Keratinocyte (primary cell): ENCODE measurements around the gene PCDHGA2. TPM values are rescaled to one million over a fixed set of nuclear protein-coding genes. Genes with fewer than 3 reads are reported as not detected.

Experiments used
- DNase-seq: peaks from one replicate; pipeline ENCODE4 v3.0.0-alpha.2; 2011; ENCODE audit warnings: low read depth, missing footprints, low spot score
- FAIRE-seq: peaks from 2 replicates; lab custom pipeline; 2011; peaks lifted over from hg19 to GRCh38; lab: Jason Lieb, UNC
- H2AFZ ChIP-seq: 2 replicates; pipeline ENCODE4 v1.6.0; 2012; ENCODE audit warnings: low read length, control low read depth, inconsistent platforms; ENCODE audit not compliant: control insufficient read depth
- H3K27ac ChIP-seq: 2 replicates; pipeline ENCODE4 v1.5.1; 2011; ENCODE audit warnings: low read length; ENCODE audit not compliant: control insufficient read depth, insufficient read depth
- H3K27me3 ChIP-seq: 3 replicates; pipeline ENCODE4 v1.6.0; 2011; ENCODE audit warnings: low read length; ENCODE audit not compliant: control insufficient read depth, insufficient read depth; ENCODE audit errors: extremely low read depth
- H3K36me3 ChIP-seq, 2 experiments: 2 replicates in 1 of 2; 3 replicates in 1 of 2; pipeline ENCODE4 v1.5.1; 2011; ENCODE audit warnings: low read length in 2 of 2, mild to moderate bottlenecking in 1 of 2; ENCODE audit not compliant: control insufficient read depth in 2 of 2, insufficient read depth in 2 of 2; ENCODE audit errors: extremely low read depth in 1 of 2
- H3K4me1 ChIP-seq: 3 replicates; pipeline ENCODE4 v1.5.1; 2011; ENCODE audit warnings: low read length; ENCODE audit not compliant: control insufficient read depth, insufficient read depth; ENCODE audit errors: extremely low read depth
- H3K4me2 ChIP-seq: 3 replicates; pipeline ENCODE4 v1.6.0; 2011; ENCODE audit warnings: low read depth, low read length; ENCODE audit not compliant: control insufficient read depth, insufficient read depth; ENCODE audit errors: extremely low read depth
- H3K4me3 ChIP-seq, 3 experiments: fragments of 200-600 bp in 1 of 3; sonication (generic) in 1 of 3; 2 replicates in 2 of 3; 3 replicates in 1 of 3; pipeline ENCODE4 v1.5.1; 2011 to 2016; ENCODE audit warnings: low read length in 3 of 3, mild to moderate bottlenecking in 3 of 3, control low read depth in 2 of 3, inconsistent platforms in 1 of 3, low read depth in 1 of 3, mixed read lengths in 1 of 3, mixed run types in 1 of 3, moderate library complexity in 1 of 3; ENCODE audit not compliant: control insufficient read depth in 2 of 3, insufficient read depth in 2 of 3; ENCODE audit errors: extremely low read depth in 1 of 3
- H3K79me2 ChIP-seq: 2 replicates; pipeline ENCODE4 v1.6.0; 2012; ENCODE audit warnings: low read length; ENCODE audit not compliant: control insufficient read depth, insufficient read depth
- H3K9ac ChIP-seq: 3 replicates; pipeline ENCODE4 v1.6.0; 2011; ENCODE audit warnings: low read length; ENCODE audit not compliant: control insufficient read depth, insufficient read depth; ENCODE audit errors: extremely low read depth
- H3K9me1 ChIP-seq: 3 replicates; pipeline ENCODE4 v1.6.0; 2011; ENCODE audit warnings: low read length; ENCODE audit not compliant: control insufficient read depth, insufficient read depth; ENCODE audit errors: extremely low read depth
- H3K9me3 ChIP-seq: 2 replicates; pipeline ENCODE4 v1.5.1; 2012; ENCODE audit warnings: low read depth, low read length; ENCODE audit not compliant: control insufficient read depth
- H4K20me1 ChIP-seq: 3 replicates; pipeline ENCODE4 v1.6.0; 2011; ENCODE audit warnings: low read length; ENCODE audit not compliant: control insufficient read depth, insufficient read depth; ENCODE audit errors: extremely low read depth
- EZH2 ChIP-seq: IDR thresholded peaks from one replicate; pipeline ENCODE4 v1.6.1; 2012; ENCODE audit warnings: inconsistent platforms, mild to moderate bottlenecking, low read length, moderate library complexity
- dilution Hi-C: fragments of 300-500 bp; cut with MboI; formaldehyde crosslinking; loops from one replicate; pipeline ENCODE4 v1.7.0; 2020; ENCODE audit warnings: low sequenced_read_pairs; ENCODE audit not compliant: extremely low pct_ligation_motif_present
- polyA plus RNA-seq, 5 experiments: library from polyadenylated mRNA; depleted of rRNA in 3 of 5; stranded (reverse) in 3 of 5; stranded (forward) in 1 of 5; unstranded in 1 of 5; fragments of >200 nt; gene quantifications; 1 replicate in 1 of 5; 2 replicates in 3 of 5; 3 replicates in 1 of 5; pipeline versions ENCODE4 v1.2.1 to v1.2.3, GENCODE V29; 2011 to 2012; ENCODE audit warnings: missing spikeins in 2 of 5, low read depth in 1 of 5, low replicate concordance in 1 of 5
- TF ChIP-seq, protein P1 (sequence below), 3 experiments: IDR thresholded peaks in 1 of 3; conservative IDR thresholded peaks in 1 of 3; optimal IDR thresholded peaks in 1 of 3; 2 replicates in 2 of 3; 3 replicates in 1 of 3; pipeline versions ENCODE3 to v1.5.1; 2011; ENCODE audit warnings: low read length in 3 of 3, mild to moderate bottlenecking in 3 of 3, moderate library complexity in 2 of 3, control low read depth in 1 of 3, inconsistent platforms in 1 of 3; ENCODE audit not compliant: insufficient read depth in 2 of 3; ENCODE audit errors: extremely low read depth in 1 of 3

Gene PCDHGA2
- polyA plus RNA-seq, 1 donor (not counting 4 experiments of a cell fraction or from before 2014, with no cell fraction given) = 0.14 TPM

DNA sequence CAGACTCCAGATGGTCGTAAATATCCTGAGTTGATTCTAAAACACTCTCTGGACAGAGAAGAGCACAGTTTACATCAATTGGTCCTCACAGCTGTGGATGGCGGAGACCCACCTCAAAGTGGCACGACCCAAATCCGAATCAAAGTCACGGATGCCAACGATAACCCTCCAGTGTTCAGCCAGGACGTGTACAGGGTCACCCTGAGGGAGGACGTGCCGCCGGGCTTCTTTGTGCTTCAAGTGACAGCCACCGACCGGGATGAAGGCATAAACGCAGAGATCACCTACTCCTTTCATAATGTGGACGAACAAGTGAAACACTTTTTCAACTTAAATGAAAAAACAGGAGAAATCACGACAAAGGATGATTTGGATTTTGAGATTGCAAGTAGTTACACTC, 22.1 kb downstream of the PCDHGA2 start:
- dilution Hi-C loops = no loop called here
- no peak overlapping the region for H2AFZ ChIP-seq
- H3K27me3 ChIP-seq = peaks cover 41% of the 10 kb centered on the region
- H3K36me3 ChIP-seq = no peaks in the 10 kb centered on the region
- H3K27ac ChIP-seq = no peak overlapping the region
- H4K20me1 ChIP-seq = no peaks in the 10 kb centered on the region
- FAIRE-seq (no peak), DNase-seq (no peak)
- no peak overlapping the region for H3K9ac ChIP-seq
- no peaks in the 10 kb centered on the region for H3K9me1 ChIP-seq
- no peak overlapping the region for H3K4me2 ChIP-seq
- peaks cover 22% of the 10 kb centered on the region for H3K9me3 ChIP-seq
- no peaks in the 10 kb centered on the region for H3K4me1 ChIP-seq
- TF ChIP-seq, protein P1, sequence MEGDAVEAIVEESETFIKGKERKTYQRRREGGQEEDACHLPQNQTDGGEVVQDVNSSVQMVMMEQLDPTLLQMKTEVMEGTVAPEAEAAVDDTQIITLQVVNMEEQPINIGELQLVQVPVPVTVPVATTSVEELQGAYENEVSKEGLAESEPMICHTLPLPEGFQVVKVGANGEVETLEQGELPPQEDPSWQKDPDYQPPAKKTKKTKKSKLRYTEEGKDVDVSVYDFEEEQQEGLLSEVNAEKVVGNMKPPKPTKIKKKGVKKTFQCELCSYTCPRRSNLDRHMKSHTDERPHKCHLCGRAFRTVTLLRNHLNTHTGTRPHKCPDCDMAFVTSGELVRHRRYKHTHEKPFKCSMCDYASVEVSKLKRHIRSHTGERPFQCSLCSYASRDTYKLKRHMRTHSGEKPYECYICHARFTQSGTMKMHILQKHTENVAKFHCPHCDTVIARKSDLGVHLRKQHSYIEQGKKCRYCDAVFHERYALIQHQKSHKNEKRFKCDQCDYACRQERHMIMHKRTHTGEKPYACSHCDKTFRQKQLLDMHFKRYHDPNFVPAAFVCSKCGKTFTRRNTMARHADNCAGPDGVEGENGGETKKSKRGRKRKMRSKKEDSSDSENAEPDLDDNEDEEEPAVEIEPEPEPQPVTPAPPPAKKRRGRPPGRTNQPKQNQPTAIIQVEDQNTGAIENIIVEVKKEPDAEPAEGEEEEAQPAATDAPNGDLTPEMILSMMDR (optimal IDR thresholded peaks at IDR 0.05 in 1 of 3, IDR thresholded peaks at IDR 0.05 in 1 of 3, conservative IDR thresholded peaks at IDR 0.05 in 1 of 3; ENCODE audit: extremely low read depth in 1 of 3, insufficient read depth in 2 of 3, low read length in 3 of 3) = no peak
- TF ChIP-seq EZH2 = no peak
- H3K79me2 ChIP-seq = no peaks in the 10 kb centered on the region
- no peak overlapping the region for H3K4me3 ChIP-seq

DNA sequence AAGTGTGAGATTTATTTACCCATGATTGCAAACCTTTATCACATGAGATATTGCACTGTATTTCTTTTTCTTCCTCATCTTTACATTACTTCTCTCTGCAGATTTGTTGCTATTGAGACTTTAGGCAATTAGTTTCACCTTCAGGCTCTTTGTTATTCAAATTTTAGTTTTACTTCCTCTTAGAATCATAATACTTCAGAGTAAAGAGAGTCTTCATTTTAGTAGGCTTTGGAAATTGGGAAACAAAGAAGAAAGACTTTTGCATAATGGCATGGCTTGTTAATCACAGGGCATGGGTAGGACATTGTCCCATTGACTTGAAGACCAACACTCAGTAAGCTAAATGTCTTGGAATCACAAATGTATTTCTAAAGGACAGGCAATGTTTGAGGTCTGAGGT, 24.2 kb downstream of the PCDHGA2 start:
- FAIRE-seq = no peak
- Histone ChIP-seq H3K9me3 (peaks cover 24% of the 10 kb centered on the region), H2AFZ (no peak overlapping the region), H4K20me1 (no peaks in the 10 kb centered on the region), H3K9ac (no peak overlapping the region), H3K27me3 (peaks cover 40% of the 10 kb centered on the region), H3K27ac (no peak overlapping the region), H3K36me3 (no peaks in the 10 kb centered on the region), H3K4me3 (no peak overlapping the region), H3K79me2 (no peaks in the 10 kb centered on the region), H3K4me2 (no peak overlapping the region), H3K4me1 (no peaks in the 10 kb centered on the region), H3K9me1 (no peaks in the 10 kb centered on the region)
- DNase-seq = no peak
- dilution Hi-C loops = no loop called here
- TF ChIP-seq, protein P1 (optimal IDR thresholded peaks at IDR 0.05 in 1 of 3, IDR thresholded peaks at IDR 0.05 in 1 of 3, conservative IDR thresholded peaks at IDR 0.05 in 1 of 3; ENCODE audit: extremely low read depth in 1 of 3, insufficient read depth in 2 of 3, low read length in 3 of 3) = no peak
- TF ChIP-seq EZH2 = no peak
